Coronary artery (tissue), 2 donors: ENCODE measurements around the gene PREX1.

Source experiments
- DNase-seq: peaks from one replicate; pipeline ENCODE4 v3.0.0-alpha.2; 2017; ENCODE audit warnings: low spot score
- H3K27ac ChIP-seq, 2 donors: fragments of 200-600 bp; sonication (generic); one replicate each; pipeline ENCODE4 v1.5.1; 2016 to 2019
- H3K4me3 ChIP-seq: fragments of 200-600 bp; sonication (generic); 2 replicates; pipeline ENCODE4 v1.5.1; 2016; ENCODE audit warnings: mild to moderate bottlenecking, moderate library complexity
- TF ChIP-seq, protein P1 (sequence below): fragments of 200-600 bp; sonication (generic); IDR thresholded peaks from one replicate; pipeline ENCODE4 v1.5.1; 2019; ENCODE audit warnings: antibody characterized with exemption

Gene PREX1

DNA sequence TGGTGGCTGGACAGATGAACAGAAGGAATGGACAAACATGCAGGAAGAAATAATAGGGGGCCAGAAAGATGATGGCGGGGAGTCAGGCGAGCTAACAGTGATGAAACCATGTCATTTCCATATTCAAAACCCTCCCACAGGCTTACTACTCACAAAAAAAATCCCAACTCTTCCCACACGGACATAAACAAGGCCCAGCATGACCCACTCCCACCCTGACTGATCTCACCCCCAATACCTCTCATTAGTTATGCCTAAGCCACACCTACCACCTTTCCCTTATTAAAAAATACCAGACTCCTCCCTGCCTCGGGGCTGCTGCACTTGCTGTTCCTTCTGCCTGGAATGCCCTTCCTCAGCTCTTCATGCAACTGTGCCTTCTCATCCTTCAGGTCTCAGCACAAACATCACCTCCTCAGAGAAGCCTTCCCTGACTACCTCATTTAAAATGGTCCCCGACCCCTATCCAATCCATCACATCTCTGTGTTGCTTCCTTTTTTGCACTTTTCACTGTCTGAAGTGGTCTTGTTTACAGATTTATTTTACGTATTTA is 145.8 kb downstream of the PREX1 start:
- Histone ChIP-seq H3K27ac (peak overlapping the region; percentile 61 to 87), H3K4me3 (peak overlapping the region; percentile 47)
- TF ChIP-seq, protein P1, sequence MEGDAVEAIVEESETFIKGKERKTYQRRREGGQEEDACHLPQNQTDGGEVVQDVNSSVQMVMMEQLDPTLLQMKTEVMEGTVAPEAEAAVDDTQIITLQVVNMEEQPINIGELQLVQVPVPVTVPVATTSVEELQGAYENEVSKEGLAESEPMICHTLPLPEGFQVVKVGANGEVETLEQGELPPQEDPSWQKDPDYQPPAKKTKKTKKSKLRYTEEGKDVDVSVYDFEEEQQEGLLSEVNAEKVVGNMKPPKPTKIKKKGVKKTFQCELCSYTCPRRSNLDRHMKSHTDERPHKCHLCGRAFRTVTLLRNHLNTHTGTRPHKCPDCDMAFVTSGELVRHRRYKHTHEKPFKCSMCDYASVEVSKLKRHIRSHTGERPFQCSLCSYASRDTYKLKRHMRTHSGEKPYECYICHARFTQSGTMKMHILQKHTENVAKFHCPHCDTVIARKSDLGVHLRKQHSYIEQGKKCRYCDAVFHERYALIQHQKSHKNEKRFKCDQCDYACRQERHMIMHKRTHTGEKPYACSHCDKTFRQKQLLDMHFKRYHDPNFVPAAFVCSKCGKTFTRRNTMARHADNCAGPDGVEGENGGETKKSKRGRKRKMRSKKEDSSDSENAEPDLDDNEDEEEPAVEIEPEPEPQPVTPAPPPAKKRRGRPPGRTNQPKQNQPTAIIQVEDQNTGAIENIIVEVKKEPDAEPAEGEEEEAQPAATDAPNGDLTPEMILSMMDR, result no peak
- no peak for DNase-seq

DNA sequence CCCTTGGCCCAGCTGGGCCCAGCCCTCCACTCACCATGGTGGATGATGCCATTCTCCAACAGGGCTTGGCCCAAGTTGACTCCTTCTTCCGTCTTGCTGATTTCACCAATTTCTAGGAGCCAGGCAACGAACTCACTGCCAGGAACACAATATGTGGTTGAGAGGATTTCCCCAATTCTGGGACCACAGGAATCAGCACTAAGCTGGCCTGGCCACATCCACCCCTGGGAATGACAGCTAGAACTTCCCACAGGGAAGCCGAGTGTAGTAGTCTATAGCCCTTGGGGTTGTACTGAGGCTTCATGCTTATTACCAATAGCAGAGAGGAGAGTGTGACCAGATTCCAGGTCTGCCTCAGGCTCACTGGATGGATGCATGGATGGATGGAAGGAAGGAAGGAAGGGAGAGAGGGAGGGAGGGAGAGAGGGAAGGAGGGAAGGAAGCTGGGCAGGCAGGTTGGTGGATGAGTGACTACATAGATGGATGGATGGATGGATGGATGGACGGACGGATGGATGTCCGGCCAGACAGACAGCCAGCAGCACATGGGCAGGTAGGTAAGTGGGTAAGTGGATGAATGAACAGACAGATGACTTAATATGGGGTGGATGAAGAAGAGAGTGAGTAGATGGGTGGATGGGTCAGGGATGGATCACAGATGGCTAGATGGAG is 146.5 kb downstream of the PREX1 start:
- Histone ChIP-seq H3K4me3 (no peak overlapping the region), H3K27ac (peak overlapping the region in 1 of 2 donors; percentile 87)
- DNase-seq, result no peak
- TF ChIP-seq, protein P1, result no peak

- DNase-seq, result no peak
- TF ChIP-seq, protein P1, result no peak
- Histone ChIP-seq H3K27ac (no peak overlapping the region), H3K4me3 (no peak overlapping the region)
Observed at GRCh38 chr20:48680650-48681049, 147.1 kb downstream of the PREX1 start.

DNA sequence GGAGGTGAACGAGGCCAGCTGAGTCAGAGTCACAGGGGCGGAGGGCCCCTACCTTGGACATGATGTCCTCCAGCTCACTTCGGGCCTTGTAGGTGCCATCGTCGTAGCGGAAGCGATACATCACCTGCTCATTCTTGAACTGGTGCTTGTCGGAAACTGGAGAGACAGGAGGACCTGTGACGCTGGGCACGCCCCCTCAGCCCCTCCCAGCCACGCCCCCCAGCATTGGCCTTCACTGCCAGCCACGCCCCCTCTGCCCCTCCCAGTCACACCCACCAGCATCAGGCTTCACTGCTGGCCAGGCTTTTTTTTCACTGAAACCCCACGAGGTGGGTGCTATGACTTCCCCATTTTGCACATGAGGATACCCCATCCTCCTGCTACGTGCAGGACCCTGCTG is 148.2 kb downstream of the PREX1 start:
- Histone ChIP-seq H3K4me3 (no peak overlapping the region), H3K27ac (no peak overlapping the region)
- no peak for DNase-seq
- TF ChIP-seq, protein P1, result no peak

GRCh38 chr20:48679011-48679410 is 148.8 kb downstream of the PREX1 start:
- TF ChIP-seq, protein P1, result no peak
- Histone ChIP-seq H3K4me3 (no peak overlapping the region), H3K27ac (no peak overlapping the region)
- DNase-seq, result no peak

GRCh38 chr20:48678421-48678820 is 149.4 kb downstream of the PREX1 start:
- no peak for DNase-seq
- Histone ChIP-seq H3K4me3 (no peak overlapping the region), H3K27ac (no peak overlapping the region)
- TF ChIP-seq, protein P1, result no peak
